ENCODE results near the gene USP20. TPM values are rescaled to one million over a fixed set of nuclear protein-coding genes. Genes with fewer than 3 reads are reported as not detected.

Gene USP20
- total RNA-seq, 1 donor from 2014 or later, result 10.8 TPM

DNA sequence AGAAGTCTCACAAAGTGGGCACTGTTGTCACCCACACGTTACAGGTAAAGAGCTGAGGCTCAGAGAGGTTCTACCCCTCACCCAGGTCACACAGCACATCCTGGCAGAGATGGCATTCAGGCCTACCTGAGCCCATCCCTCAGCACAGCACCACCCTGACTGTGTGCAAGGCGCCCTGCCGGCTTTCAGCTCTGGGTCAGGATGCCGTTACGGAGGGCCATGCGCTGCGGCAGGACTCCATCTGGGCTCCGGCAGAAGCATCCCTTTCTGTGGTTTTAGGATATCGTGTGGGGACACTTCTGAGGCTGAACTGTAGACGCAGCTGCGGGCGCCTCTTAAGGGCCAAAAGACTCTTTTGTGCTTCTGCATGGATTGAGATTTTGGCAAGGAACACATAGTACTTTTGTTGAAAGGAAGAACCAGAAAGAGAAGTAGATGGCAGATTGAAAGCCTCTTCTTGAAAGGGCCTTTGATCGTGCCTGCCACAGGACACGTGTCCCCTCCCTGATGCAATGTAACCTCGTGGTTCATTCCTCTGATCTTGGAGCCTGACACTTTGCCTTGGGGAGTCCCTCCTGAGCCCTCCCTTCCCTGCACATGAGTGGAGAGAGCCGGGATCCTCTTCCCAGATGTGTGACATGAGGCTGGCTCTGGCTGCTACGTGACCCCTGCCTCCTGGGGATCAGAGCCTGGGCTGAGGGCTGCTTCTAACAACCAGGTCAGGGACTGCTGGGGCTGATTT, 31.3 kb downstream of the USP20 start:
- Mint-ChIP-seq H3K27ac (no peak overlapping the region), H3K36me3 (peaks cover 11% of the 10 kb centered on the region), H3K4me3 (no peak overlapping the region), H3K27me3 (ENCODE audit: insufficient read depth, low read depth) (peaks cover 3% of the 10 kb centered on the region), H3K9me3 (no peaks in the 10 kb centered on the region), H3K4me1 (peaks cover 7% of the 10 kb centered on the region)
- Histone ChIP-seq H3K27me3 (no peaks in the 10 kb centered on the region), H3K9me3 (ENCODE audit: low read depth) (no peaks in the 10 kb centered on the region), H2AFZ (replicated peaks) (no peak overlapping the region), H3K4me3 (no peak overlapping the region), H3K4me2 (no peak overlapping the region), H3K27ac (no peak overlapping the region), H3K9ac (no peak overlapping the region), H3F3A (ENCODE audit: low read depth) (no peaks in the 10 kb centered on the region), H3K36me3 (no peaks in the 10 kb centered on the region), H3K79me2 (ENCODE audit: low read depth) (no peaks in the 10 kb centered on the region), H4K20me1 (ENCODE audit: low read depth) (no peaks in the 10 kb centered on the region), H3K4me1 (no peaks in the 10 kb centered on the region)
- TF ChIP-seq, protein P1, sequence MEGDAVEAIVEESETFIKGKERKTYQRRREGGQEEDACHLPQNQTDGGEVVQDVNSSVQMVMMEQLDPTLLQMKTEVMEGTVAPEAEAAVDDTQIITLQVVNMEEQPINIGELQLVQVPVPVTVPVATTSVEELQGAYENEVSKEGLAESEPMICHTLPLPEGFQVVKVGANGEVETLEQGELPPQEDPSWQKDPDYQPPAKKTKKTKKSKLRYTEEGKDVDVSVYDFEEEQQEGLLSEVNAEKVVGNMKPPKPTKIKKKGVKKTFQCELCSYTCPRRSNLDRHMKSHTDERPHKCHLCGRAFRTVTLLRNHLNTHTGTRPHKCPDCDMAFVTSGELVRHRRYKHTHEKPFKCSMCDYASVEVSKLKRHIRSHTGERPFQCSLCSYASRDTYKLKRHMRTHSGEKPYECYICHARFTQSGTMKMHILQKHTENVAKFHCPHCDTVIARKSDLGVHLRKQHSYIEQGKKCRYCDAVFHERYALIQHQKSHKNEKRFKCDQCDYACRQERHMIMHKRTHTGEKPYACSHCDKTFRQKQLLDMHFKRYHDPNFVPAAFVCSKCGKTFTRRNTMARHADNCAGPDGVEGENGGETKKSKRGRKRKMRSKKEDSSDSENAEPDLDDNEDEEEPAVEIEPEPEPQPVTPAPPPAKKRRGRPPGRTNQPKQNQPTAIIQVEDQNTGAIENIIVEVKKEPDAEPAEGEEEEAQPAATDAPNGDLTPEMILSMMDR (IDR thresholded peaks at IDR 0.05), result no peak
- TF ChIP-seq EZH2phosphoT487 (IDR thresholded peaks at IDR 0.05) (no peak), EZH2 (IDR thresholded peaks at IDR 0.05) (no peak)
- no peak for DNase-seq (ENCODE audit: low spot score)

DNA sequence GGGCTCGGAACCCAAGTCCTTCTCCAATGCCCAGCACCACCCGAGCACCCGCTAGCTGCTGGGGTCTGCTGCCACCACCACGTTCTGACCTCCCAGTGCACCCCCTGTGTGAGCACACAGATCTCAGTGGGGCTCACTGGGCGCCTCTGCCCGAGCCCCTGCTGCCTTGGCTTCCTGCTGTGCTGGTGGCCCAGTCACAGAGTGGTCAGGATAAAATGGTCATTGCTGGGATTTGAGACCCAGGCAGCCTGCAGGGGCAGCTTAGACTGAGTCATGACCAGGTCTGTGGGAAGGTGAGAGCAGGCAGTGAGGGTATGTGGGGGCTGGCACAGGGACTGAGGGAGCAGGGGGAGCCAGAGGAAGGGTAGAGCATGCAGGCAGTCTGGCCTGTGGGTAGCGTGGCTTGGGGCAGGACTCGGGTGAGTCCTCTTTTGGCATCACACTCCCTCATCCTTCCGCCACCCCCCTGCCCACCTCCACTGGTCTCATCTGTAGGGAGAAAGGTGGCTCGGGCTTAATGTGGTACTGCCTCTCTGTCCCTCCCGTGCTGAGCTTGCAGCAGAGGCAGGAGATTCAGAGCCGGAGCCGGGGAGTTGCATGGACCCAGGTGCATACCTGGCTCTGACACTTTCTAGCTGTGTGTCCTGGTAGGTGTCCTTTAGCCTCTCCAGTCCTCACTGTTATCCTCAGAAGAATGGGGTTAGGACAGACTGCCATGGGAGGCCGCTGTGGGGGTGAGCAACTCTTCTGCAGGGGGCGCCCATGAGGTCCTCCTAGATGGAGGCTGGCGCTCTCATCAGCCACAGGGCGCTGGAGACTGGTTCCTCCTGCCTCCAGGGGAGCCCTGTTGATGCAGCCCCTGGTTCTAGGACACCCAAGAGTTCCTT, 32.1 kb downstream of the USP20 start:
- H3K27ac ChIP-seq, result no peak overlapping the region
- DNase-seq (ENCODE audit: low spot score), result no peak
- TF ChIP-seq, protein P1 (IDR thresholded peaks at IDR 0.05), result no peak
- no peak for TF ChIP-seq EZH2 (IDR thresholded peaks at IDR 0.05)
- TF ChIP-seq EZH2phosphoT487 (IDR thresholded peaks at IDR 0.05), result no peak

DNA sequence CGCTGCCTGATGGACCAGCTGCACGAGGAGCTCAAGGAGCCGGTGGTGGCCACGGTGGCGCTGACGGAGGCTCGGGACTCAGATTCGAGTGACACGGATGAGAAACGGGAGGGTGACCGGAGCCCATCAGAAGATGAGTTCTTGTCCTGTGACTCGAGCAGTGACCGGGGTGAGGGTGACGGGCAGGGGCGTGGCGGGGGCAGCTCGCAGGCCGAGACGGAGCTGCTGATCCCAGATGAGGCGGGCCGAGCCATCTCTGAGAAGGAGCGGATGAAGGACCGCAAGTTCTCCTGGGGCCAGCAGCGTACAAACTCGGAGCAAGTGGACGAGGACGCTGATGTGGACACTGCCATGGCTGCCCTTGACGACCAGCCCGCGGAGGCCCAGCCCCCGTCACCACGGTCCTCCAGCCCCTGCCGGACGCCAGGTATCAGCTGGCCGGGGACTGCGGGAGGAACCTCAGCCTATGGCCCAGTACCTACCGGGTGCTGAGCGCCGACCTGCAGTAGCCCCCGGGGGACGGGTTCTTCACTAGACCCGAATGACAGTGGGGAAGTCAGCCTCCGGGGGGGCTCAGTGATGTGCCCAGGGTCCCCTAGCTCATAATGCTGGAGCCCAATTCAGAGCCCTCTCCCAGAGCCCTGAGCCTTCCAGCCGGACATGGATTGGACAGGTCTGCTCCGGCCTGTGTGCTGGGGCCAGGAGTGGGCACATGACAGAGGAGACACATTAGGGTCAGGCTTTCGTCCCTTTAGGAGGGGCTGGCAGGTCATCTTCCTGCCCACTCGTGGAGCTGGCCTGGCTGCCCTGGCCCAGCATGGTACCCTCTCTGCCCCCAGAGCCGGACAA, 33.0 kb downstream of the USP20 start:
- H3K36me3 ChIP-seq, result no peaks in the 10 kb centered on the region
- H3K36me3 Mint-ChIP-seq, result peaks cover 10% of the 10 kb centered on the region

More for the DNA sequence above, 32.1 kb downstream of the USP20 start:
- H4K20me1 ChIP-seq (ENCODE audit: low read depth), result no peaks in the 10 kb centered on the region
- H3K4me3 Mint-ChIP-seq, result no peak overlapping the region
- H3K4me3 ChIP-seq, result no peak overlapping the region
- H3K27me3 Mint-ChIP-seq (ENCODE audit: insufficient read depth, low read depth), result peaks cover 3% of the 10 kb centered on the region
- H3K9me3 ChIP-seq (ENCODE audit: low read depth), result no peaks in the 10 kb centered on the region
- no peaks in the 10 kb centered on the region for H3F3A ChIP-seq (ENCODE audit: low read depth)
- H3K4me1 ChIP-seq, result no peaks in the 10 kb centered on the region
- H3K9ac ChIP-seq, result no peak overlapping the region
- H3K4me1 Mint-ChIP-seq, result peaks cover 7% of the 10 kb centered on the region
- no peaks in the 10 kb centered on the region for H3K79me2 ChIP-seq (ENCODE audit: low read depth)
- H3K27me3 ChIP-seq, result no peaks in the 10 kb centered on the region
- peaks cover 10% of the 10 kb centered on the region for H3K36me3 Mint-ChIP-seq
- H3K36me3 ChIP-seq, result no peaks in the 10 kb centered on the region
- H3K27ac Mint-ChIP-seq, result no peak overlapping the region
- H2AFZ ChIP-seq (replicated peaks), result no peak overlapping the region
- no peaks in the 10 kb centered on the region for H3K9me3 Mint-ChIP-seq
- H3K4me2 ChIP-seq, result no peak overlapping the region

More for the DNA sequence above, 33.0 kb downstream of the USP20 start:
- no peak for DNase-seq (ENCODE audit: low spot score)
- Histone ChIP-seq H3K4me3 (no peak overlapping the region), H3K79me2 (ENCODE audit: low read depth) (no peaks in the 10 kb centered on the region), H3K9me3 (ENCODE audit: low read depth) (no peaks in the 10 kb centered on the region), H3F3A (ENCODE audit: low read depth) (no peaks in the 10 kb centered on the region), H3K27me3 (no peaks in the 10 kb centered on the region), H3K27ac (no peak overlapping the region), H3K4me1 (no peaks in the 10 kb centered on the region), H3K9ac (no peak overlapping the region), H4K20me1 (ENCODE audit: low read depth) (no peaks in the 10 kb centered on the region), H2AFZ (replicated peaks) (no peak overlapping the region), H3K4me2 (no peak overlapping the region)
- H3K4me1 Mint-ChIP-seq, result peaks cover 7% of the 10 kb centered on the region
- no peak overlapping the region for H3K27ac Mint-ChIP-seq
- no peak for TF ChIP-seq EZH2 (IDR thresholded peaks at IDR 0.05)
- TF ChIP-seq, protein P1 (IDR thresholded peaks at IDR 0.05), result no peak
- TF ChIP-seq EZH2phosphoT487 (IDR thresholded peaks at IDR 0.05), result no peak
- H3K27me3 Mint-ChIP-seq (ENCODE audit: insufficient read depth, low read depth), result peaks cover 3% of the 10 kb centered on the region
- H3K4me3 Mint-ChIP-seq, result no peak overlapping the region
- H3K9me3 Mint-ChIP-seq, result no peaks in the 10 kb centered on the region

All from neural progenitor cell (in vitro differentiated cells).